Measurements from ENCODE around the gene LCP1. TPM values are rescaled to one million over a fixed set of nuclear protein-coding genes. Genes with fewer than 3 reads are reported as not detected.

LCP1 gene
- total and polyA plus RNA-seq, 2 of the 13 experiments (the other 11 are each of a cell fraction or from before 2014, with no cell fraction given) = 1.6 TPM

DNA sequence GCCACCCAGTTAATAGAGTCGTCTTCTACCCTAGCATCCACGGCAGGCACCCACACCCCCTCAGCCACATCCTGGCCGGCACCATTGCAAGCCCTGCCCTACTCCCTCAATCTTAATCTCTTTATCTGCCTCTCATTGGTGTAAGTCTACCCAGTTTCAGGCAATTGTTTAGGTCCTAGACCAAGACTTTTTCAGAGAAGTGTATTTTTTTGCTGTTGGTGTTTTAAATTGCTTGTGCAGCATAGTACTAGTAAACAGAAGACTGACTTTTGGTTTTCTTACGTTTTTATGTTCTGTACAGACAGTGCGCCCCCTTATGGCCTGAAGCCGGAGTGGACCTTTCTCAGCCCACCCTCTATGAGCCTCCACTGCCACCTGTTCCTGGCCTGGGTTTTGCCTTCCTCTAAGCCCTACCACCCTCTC, 2.3 kb upstream of the LCP1 start:
- intact Hi-C loops (cut with micrococcal nuclease; ENCODE audit: unreplicated experiment) (loop anchor here (1.0 kb wide), 2 partner anchors 37 to 377 kb away; no protein-coding TSS in a partner anchor), in situ Hi-C loops (cut with HindIII; ENCODE audit: extremely low pct_ligation_motif_present, low pct_unique_long_range_greater_than_20kb) (no loop called here)
- Histone ChIP-seq H3K9me3 (ENCODE audit: low read length) (no peaks in the 10 kb centered on the region), H4K20me1 (ENCODE audit: insufficient read depth, low read length) (no peaks in the 10 kb centered on the region), H3K27ac (ENCODE audit: extremely low read length, insufficient read depth, low read length) (no peak overlapping the region), H3K4me1 (ENCODE audit: insufficient read depth, low read length) (peaks cover 10% of the 10 kb centered on the region; the same call in 1 of the 2 replicates), H3K4me2 (ENCODE audit: low read depth, low read length) (peak overlapping the region; percentile 71), H3K4me3 (replicated peaks in 1 of 3; ENCODE audit: insufficient read depth in 1 of 3, low read depth in 2 of 3, low read length in 3 of 3) (peak overlapping the region in 1 of 3 experiments; percentile 40; a peak in 1 of 6 replicates), H3K27me3 (ENCODE audit: control insufficient read depth in 1 of 2, insufficient read depth in 2 of 2, low read length in 2 of 2) (0 out of 5 replicates have a peak, but pooled peaks cover 0 to 4% of the 10 kb centered on the region in 2 experiments), H3K79me2 (ENCODE audit: insufficient read depth, low read length) (no peaks in the 10 kb centered on the region), H3K36me3 (replicated peaks in 1 of 2; ENCODE audit: control insufficient read depth in 1 of 2, insufficient read depth in 2 of 2, low read length in 2 of 2) (no peaks in the 10 kb centered on the region), H3K9ac (ENCODE audit: insufficient read depth, low read depth, low read length) (no peak overlapping the region), H2AFZ (ENCODE audit: low read length) (peak overlapping the region; percentile 76)
- ATAC-seq = peak; percentile 99
- ChIA-PET CTCF (ENCODE audit: low intra/inter-chr PET ratio, low total read pairs) (interaction anchor here (1.4 to 1.5 kb wide), 2 partner anchors 24 to 37 kb away, joined by 3 to 9 read pairs; no protein-coding TSS in a partner anchor), POLR2A (no interaction called here)
- TF ChIP-seq SMC3 (IDR thresholded peaks at IDR 0.05; ENCODE audit: low read length) (peak; percentile 37), RFXANK (CRISPR knock-in tag; IDR thresholded peaks at IDR 0.05) (0 out of 2 replicates have a peak, but pooled peaks have one; percentile 37), STAG1 (CRISPR knock-in tag; IDR thresholded peaks at IDR 0.05) (peak; percentile 57)
- TF ChIP-seq, protein P1, sequence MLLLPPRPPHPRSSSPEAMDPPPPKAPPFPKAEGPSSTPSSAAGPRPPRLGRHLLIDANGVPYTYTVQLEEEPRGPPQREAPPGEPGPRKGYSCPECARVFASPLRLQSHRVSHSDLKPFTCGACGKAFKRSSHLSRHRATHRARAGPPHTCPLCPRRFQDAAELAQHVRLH (CRISPR knock-in tag; IDR thresholded peaks at IDR 0.05; ENCODE audit: borderline replicate concordance, low read depth) = no peak
- TF ChIP-seq, protein P2, sequence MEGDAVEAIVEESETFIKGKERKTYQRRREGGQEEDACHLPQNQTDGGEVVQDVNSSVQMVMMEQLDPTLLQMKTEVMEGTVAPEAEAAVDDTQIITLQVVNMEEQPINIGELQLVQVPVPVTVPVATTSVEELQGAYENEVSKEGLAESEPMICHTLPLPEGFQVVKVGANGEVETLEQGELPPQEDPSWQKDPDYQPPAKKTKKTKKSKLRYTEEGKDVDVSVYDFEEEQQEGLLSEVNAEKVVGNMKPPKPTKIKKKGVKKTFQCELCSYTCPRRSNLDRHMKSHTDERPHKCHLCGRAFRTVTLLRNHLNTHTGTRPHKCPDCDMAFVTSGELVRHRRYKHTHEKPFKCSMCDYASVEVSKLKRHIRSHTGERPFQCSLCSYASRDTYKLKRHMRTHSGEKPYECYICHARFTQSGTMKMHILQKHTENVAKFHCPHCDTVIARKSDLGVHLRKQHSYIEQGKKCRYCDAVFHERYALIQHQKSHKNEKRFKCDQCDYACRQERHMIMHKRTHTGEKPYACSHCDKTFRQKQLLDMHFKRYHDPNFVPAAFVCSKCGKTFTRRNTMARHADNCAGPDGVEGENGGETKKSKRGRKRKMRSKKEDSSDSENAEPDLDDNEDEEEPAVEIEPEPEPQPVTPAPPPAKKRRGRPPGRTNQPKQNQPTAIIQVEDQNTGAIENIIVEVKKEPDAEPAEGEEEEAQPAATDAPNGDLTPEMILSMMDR (CRISPR knock-in tag; IDR thresholded peaks at IDR 0.05) = peak; percentile 66
- WGBS (ENCODE audit: low lambda C conversion rate) = 0% methylated on average over 5 of the region's 6 CpGs
- no TSS peak for BruUV-seq (replicated peaks)
- FAIRE-seq = peak; percentile 49
- DNase-seq (ENCODE audit: low spot score) = peak; percentile 28
